ENCODE measurements around the gene SPON1.

GRCh38 chr11:14312736-14313438, 350.4 kb downstream of the SPON1 start:
- TF ChIP-seq POLR2A (IDR thresholded peaks at IDR 0.05) (no peak), CTCF (IDR thresholded peaks at IDR 0.05) (no peak), POLR2AphosphoS5 (IDR thresholded peaks at IDR 0.05) (no peak)

Measured in transverse colon (tissue), 4 donors.